Panc1 (cell line): ENCODE data around the gene RNASE1.

Experiments used
- CTCF ChIP-seq: fragments of 450-650 bp; IDR thresholded peaks from 2 replicates; pipeline ENCODE4 v1.5.1; 2017; ENCODE audit warnings: mild to moderate bottlenecking
- POLR2AphosphoS5 ChIP-seq: IDR thresholded peaks from 2 replicates; pipeline ENCODE4 v1.6.1; 2012; ENCODE audit warnings: mild to moderate bottlenecking, low read depth, low read length, moderate library complexity
- SIN3A ChIP-seq: IDR thresholded peaks from 2 replicates; pipeline ENCODE4 v1.6.1; 2012; ENCODE audit warnings: low read depth, mild to moderate bottlenecking, low read length, moderate library complexity, borderline replicate concordance; ENCODE audit not compliant: insufficient read depth
- TF ChIP-seq, protein P1 (sequence below), 2 experiments: IDR thresholded peaks; 2 replicates each; pipeline ENCODE4 v1.6.1; 2011 to 2012; ENCODE audit warnings: low read depth in 2 of 2, control low read depth in 1 of 2, low read length in 1 of 2, mild to moderate bottlenecking in 1 of 2, moderate library complexity in 1 of 2; ENCODE audit not compliant: insufficient read depth in 1 of 2

GRCh38 chr14:20782280-20782890, 20.3 kb downstream of the RNASE1 start:
- TF ChIP-seq POLR2AphosphoS5 (no peak), CTCF (no peak), SIN3A (no peak)
- TF ChIP-seq, protein P1, sequence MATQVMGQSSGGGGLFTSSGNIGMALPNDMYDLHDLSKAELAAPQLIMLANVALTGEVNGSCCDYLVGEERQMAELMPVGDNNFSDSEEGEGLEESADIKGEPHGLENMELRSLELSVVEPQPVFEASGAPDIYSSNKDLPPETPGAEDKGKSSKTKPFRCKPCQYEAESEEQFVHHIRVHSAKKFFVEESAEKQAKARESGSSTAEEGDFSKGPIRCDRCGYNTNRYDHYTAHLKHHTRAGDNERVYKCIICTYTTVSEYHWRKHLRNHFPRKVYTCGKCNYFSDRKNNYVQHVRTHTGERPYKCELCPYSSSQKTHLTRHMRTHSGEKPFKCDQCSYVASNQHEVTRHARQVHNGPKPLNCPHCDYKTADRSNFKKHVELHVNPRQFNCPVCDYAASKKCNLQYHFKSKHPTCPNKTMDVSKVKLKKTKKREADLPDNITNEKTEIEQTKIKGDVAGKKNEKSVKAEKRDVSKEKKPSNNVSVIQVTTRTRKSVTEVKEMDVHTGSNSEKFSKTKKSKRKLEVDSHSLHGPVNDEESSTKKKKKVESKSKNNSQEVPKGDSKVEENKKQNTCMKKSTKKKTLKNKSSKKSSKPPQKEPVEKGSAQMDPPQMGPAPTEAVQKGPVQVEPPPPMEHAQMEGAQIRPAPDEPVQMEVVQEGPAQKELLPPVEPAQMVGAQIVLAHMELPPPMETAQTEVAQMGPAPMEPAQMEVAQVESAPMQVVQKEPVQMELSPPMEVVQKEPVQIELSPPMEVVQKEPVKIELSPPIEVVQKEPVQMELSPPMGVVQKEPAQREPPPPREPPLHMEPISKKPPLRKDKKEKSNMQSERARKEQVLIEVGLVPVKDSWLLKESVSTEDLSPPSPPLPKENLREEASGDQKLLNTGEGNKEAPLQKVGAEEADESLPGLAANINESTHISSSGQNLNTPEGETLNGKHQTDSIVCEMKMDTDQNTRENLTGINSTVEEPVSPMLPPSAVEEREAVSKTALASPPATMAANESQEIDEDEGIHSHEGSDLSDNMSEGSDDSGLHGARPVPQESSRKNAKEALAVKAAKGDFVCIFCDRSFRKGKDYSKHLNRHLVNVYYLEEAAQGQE (IDR thresholded peaks at IDR 0.05; ENCODE audit: insufficient read depth in 1 of 2, low read depth in 2 of 2, low read length in 1 of 2), result no peak
